Parathyroid adenoma (tissue), 2 donors: ENCODE measurements around the gene PRSS22.

ENCODE experiments used
- H2AFZ ChIP-seq: fragments of 300-600 bp; sonication (generic); one replicate; pipeline ENCODE4 v1.7.0; 2017; ENCODE audit warnings: antibody characterized with exemption, mild to moderate bottlenecking
- H3K27ac ChIP-seq: fragments of 300-600 bp; sonication (generic); one replicate; pipeline ENCODE4 v1.7.0; 2017
- H3K27me3 ChIP-seq: fragments of 300-600 bp; sonication (generic); one replicate; pipeline ENCODE4 v1.7.0; 2017; ENCODE audit warnings: low read length; ENCODE audit not compliant: control insufficient read depth, insufficient read depth
- H3K36me3 ChIP-seq: fragments of 300-600 bp; sonication (generic); one replicate; pipeline ENCODE4 v1.7.0; 2017; ENCODE audit warnings: low read length; ENCODE audit not compliant: control insufficient read depth, insufficient read depth
- H3K4me1 ChIP-seq: fragments of 300-600 bp; sonication (generic); one replicate; pipeline ENCODE4 v1.7.0; 2017; ENCODE audit warnings: control low read depth
- H3K4me2 ChIP-seq: fragments of 300-600 bp; sonication (generic); one replicate; pipeline ENCODE4 v1.7.0; 2017; ENCODE audit warnings: low read length
- H3K4me3 ChIP-seq: fragments of 300-600 bp; sonication (generic); one replicate; pipeline ENCODE4 v1.7.0; 2017; ENCODE audit warnings: low read depth, low read length
- H3K79me2 ChIP-seq: fragments of 300-600 bp; sonication (generic); one replicate; pipeline ENCODE4 v1.7.0; 2017; ENCODE audit warnings: control low read depth
- H3K9ac ChIP-seq: fragments of 300-600 bp; sonication (generic); one replicate; pipeline ENCODE4 v1.7.0; 2017; ENCODE audit warnings: mild to moderate bottlenecking
- H3K9me3 ChIP-seq: fragments of 300-600 bp; sonication (generic); one replicate; pipeline ENCODE4 v1.7.0; 2017; ENCODE audit warnings: low read length; ENCODE audit not compliant: control insufficient read depth
- TF ChIP-seq, protein P1 (sequence below): fragments of 300-600 bp; sonication (generic); IDR thresholded peaks from one replicate; pipeline ENCODE4 v1.7.0; 2017; ENCODE audit warnings: antibody characterized with exemption, mild to moderate bottlenecking
- donor health status: primary hyperparathyroidism.

The PRSS22 gene

DNA sequence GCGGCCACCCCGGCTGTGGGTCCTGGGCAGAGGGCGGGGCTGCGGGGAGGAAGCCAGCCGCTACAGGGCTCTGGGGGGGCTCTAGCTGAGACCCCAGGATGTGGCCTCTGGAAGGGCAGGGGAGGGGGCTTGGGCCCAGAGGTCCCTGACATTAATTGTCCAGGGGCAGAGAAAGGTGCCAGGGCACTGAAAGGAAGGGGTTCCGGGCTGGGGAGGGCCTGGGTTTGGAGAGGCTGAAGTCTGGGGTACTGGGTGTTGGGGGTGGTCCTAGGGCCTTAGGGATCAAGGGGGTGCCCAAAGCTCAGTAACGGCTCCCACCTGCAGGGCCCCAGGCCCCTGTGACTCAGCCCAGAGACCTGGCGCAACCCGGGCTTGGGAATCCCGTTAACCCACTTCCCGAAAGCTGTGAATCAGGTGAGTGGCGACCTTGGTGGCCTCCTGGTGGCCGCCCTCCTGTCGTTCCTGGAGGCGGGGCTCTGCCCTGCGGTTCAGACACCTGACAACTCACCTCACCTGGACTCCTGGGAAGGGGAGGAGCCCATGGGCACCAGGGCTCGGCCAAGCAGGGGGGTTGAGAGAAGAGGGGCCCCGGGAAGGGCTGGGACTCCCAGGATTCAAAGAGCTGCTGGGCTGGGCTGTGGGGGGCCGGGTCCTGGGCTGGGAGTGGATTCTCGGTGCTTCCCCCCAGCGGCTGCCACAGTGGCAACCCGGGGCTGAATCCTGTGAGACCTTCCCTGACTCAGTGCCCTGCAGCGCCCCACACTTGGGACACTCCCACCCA lies 465 bp upstream of the PRSS22 start:
- H3K4me3 ChIP-seq, result peak overlapping the region; percentile 86
- TF ChIP-seq, protein P1, sequence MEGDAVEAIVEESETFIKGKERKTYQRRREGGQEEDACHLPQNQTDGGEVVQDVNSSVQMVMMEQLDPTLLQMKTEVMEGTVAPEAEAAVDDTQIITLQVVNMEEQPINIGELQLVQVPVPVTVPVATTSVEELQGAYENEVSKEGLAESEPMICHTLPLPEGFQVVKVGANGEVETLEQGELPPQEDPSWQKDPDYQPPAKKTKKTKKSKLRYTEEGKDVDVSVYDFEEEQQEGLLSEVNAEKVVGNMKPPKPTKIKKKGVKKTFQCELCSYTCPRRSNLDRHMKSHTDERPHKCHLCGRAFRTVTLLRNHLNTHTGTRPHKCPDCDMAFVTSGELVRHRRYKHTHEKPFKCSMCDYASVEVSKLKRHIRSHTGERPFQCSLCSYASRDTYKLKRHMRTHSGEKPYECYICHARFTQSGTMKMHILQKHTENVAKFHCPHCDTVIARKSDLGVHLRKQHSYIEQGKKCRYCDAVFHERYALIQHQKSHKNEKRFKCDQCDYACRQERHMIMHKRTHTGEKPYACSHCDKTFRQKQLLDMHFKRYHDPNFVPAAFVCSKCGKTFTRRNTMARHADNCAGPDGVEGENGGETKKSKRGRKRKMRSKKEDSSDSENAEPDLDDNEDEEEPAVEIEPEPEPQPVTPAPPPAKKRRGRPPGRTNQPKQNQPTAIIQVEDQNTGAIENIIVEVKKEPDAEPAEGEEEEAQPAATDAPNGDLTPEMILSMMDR, result peak; percentile 44
- H3K4me1 ChIP-seq, result peaks cover 4% of the 10 kb centered on the region
- H3K79me2 ChIP-seq, result no peaks in the 10 kb centered on the region
- peak overlapping the region; percentile 77 for H3K9ac ChIP-seq
- peak overlapping the region; percentile 99 for H3K27ac ChIP-seq
- no peaks in the 10 kb centered on the region for H3K27me3 ChIP-seq
- peak overlapping the region; percentile 63 for H3K4me2 ChIP-seq
- H3K36me3 ChIP-seq, result no peaks in the 10 kb centered on the region
- H2AFZ ChIP-seq, result peak overlapping the region; percentile 98
- no peaks in the 10 kb centered on the region for H3K9me3 ChIP-seq

DNA sequence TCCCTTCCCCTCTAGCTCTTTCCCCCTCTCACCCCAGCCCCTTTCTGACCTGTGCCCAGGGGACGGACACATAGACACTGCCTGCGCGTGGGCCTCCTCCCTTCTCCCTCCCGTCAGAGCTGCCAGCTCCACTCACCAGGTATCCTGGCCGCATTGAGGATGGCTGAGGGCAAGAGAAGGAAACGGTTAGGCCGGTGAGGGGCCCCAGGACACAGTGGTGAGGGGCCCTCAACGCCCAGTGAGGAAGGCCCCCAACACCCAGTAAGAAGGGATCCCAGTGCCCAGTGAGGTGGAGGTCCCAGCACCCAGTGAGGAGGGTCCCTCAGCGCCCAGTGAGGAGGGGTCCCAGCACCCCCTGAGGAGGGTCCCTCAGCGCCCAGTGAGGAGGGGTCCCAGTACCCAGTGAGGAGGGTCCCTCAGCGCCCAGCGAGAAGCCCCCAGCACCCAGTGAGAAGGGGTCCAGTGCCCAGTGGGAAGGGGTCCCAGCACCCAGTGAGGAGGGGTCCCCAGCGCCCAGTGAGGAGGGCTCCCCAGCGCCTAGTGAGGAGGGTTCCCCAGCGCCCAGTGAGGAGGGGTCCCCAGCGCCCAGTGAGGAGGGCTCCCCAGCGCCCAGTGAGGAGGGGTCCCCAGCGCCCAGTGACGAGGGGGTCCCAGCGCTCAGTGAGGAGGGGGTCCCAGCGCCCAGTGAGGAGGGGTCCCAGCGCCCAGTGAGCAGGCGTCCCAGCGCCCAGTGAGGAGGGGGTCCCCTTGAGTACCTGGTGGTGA lies 1.1 kb downstream of the PRSS22 start:
- Histone ChIP-seq H3K9ac (no peak overlapping the region), H3K79me2 (no peaks in the 10 kb centered on the region), H3K27ac (peak overlapping the region; percentile 99), H3K9me3 (no peaks in the 10 kb centered on the region), H3K4me2 (peak overlapping the region; percentile 63), H2AFZ (no peak overlapping the region), H3K4me1 (peaks cover 4% of the 10 kb centered on the region), H3K4me3 (peak overlapping the region; percentile 86), H3K27me3 (no peaks in the 10 kb centered on the region), H3K36me3 (no peaks in the 10 kb centered on the region)
- TF ChIP-seq, protein P1, result no peak

DNA sequence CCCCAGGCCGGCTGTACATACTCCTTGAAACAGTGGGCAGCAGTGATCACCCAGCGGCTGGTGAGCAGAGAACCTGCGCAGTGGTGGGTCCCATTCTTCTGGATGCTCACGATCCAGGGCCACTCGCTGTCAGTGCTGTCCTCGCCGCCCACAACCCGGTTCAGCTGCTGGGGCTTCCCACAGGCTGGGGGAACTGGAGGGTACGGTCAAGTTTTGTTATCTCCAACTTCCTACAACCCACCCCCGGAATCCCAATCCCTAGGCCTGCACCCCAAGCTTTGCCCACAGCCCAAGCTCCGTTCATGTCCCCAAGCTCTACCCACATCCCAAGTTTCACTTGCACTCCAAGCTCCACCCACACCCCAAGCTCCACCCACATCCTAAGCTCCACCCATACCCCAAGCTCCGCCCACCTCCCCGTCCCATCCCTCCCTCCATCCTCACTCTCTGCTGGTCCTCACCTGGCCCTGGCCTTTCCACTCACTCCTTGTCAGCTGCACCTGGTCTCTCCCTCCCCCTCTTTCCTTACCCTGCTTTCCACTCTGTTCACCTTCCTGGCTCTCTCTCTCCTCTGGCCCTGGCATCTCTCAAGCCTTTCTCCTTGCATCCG lies 1.8 kb downstream of the PRSS22 start:
- no peak overlapping the region for H3K4me3 ChIP-seq
- no peaks in the 10 kb centered on the region for H3K27me3 ChIP-seq
- no peak overlapping the region for H3K4me2 ChIP-seq
- H3K4me1 ChIP-seq, result peaks cover 4% of the 10 kb centered on the region
- no peak overlapping the region for H3K9ac ChIP-seq
- H3K36me3 ChIP-seq, result no peaks in the 10 kb centered on the region
- peak overlapping the region; percentile 99 for H3K27ac ChIP-seq
- H3K79me2 ChIP-seq, result no peaks in the 10 kb centered on the region
- no peak overlapping the region for H2AFZ ChIP-seq
- TF ChIP-seq, protein P1, result no peak
- H3K9me3 ChIP-seq, result no peaks in the 10 kb centered on the region

DNA sequence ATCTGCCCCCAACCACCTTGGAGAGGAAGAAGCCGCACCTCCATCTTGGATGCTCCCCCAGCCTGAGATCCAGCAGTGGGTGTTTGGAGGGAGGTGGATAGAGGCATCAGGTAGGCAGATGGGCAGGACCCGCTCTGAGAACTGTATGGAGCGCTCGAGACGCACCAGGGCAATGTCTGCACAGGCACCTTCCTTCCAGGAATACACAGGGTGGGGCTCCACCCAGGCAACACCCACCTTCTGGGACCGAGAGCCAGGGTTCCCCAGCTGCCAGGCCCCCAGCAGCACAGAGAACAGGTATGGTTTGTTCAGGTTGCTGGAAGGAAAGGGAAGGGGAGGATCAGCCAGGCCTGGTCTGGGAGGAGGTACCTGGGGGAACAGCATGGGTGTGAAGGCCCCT lies 2.4 kb downstream of the PRSS22 start:
- Histone ChIP-seq H3K4me3 (no peak overlapping the region), H2AFZ (no peak overlapping the region), H3K27ac (no peak overlapping the region), H3K36me3 (no peaks in the 10 kb centered on the region), H3K9ac (no peak overlapping the region), H3K4me2 (no peak overlapping the region), H3K9me3 (no peaks in the 10 kb centered on the region), H3K79me2 (no peaks in the 10 kb centered on the region), H3K4me1 (peaks cover 4% of the 10 kb centered on the region), H3K27me3 (no peaks in the 10 kb centered on the region)
- TF ChIP-seq, protein P1, result no peak
